Measurements from ENCODE around the gene METTL1.

Gene METTL1

DNA sequence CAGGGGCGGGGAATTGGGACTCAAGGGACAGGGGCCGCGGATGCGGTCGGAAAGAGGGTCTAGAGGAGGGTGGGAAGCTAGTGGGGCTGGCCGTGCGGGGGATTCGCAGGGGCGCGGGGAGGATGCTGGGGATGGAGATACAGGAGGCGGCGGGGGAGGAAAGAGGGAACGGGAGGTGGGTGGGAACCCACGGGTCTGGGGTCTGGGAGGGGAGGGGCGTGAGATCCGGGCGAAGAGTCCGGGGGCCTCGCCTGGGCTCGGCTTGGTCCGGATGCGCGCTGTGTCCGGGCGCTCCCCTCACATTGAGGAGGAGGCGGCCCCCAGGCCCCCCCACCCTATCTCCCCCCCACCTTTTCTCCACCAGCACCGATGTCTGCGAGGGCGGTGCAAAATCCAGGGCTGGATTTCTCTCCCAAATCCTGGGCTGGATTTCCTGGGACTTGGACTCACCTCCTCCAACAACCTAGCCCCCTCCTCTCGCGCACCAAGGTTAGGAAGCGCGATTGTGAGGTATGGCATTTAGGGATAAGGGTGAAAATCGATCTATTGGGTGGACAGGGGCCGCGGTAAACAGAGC, 33.2 kb downstream of the METTL1 start, which contains the start of gene AGAP2:
TSS of gene AGAP2 (minus strand) at position 82 of the 577 bp plus-strand sequence. CDS start 496 bp downstream, outside the sequence.
- in situ Hi-C loops (cut with MboI; ENCODE audit: low sequenced_read_pairs): no loop called here

GRCh38 chr12:57737467-57738460, 34.1 kb downstream of the METTL1 start:
- in situ Hi-C loops (cut with MboI; ENCODE audit: low sequenced_read_pairs): no loop called here

- in situ Hi-C loops (cut with MboI; ENCODE audit: low sequenced_read_pairs): no loop called here
These were observed 35.0 kb downstream of the METTL1 start for GRCh38 chr12:57736741-57737466.

DNA sequence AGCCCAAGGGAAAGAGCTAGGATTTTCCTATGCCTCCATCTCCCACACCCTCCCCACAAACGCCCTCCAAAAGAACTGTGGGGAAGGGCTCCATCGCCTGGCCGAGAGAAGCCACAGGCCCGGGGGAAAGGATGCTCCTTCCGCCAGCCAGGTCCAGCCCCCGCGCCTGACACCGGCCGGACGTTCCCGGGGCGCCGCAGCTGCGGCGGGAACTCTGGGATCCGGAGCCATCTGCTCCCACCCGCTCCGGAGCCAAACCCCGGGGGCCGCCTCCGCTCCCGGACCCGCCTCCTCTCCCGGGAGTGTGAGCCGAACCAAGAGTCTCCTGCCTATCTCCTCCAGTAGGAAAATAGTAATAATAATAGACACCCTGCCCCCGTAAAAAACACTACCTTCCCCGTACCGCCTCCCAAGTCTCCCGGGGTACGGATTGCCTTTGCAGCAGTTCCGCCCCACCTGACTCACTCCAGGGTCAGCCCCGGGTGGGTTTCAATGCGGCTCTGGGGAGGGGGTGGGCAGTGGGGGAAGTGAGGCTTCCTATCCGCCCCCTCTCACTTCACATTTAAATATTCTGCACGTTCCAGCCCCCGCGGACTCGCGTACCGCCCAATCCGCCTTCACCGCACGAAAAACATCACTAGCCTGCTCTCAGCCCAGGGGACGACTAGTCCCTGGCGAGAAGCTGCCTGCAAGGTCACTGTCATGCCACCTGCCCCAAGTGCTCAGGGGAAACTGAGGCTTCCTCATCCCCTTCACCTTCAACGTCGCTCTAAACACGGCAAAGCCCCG, 35.8 kb downstream of the METTL1 start:
- in situ Hi-C loops (cut with MboI; ENCODE audit: low sequenced_read_pairs): no loop called here

- in situ Hi-C loops (cut with MboI; ENCODE audit: low sequenced_read_pairs): no loop called here
These were observed 36.6 kb downstream of the METTL1 start for GRCh38 chr12:57735198-57735855.

- in situ Hi-C loops (cut with MboI; ENCODE audit: low sequenced_read_pairs): no loop called here
These were observed 37.3 kb downstream of the METTL1 start for GRCh38 chr12:57734591-57734990.

- in situ Hi-C loops (cut with MboI; ENCODE audit: low sequenced_read_pairs): no loop called here
These were observed 38.0 kb downstream of the METTL1 start for GRCh38 chr12:57733928-57734327.

GRCh38 chr12:57732726-57733593, 38.9 kb downstream of the METTL1 start:
- in situ Hi-C loops (cut with MboI; ENCODE audit: low sequenced_read_pairs): no loop called here

DNA sequence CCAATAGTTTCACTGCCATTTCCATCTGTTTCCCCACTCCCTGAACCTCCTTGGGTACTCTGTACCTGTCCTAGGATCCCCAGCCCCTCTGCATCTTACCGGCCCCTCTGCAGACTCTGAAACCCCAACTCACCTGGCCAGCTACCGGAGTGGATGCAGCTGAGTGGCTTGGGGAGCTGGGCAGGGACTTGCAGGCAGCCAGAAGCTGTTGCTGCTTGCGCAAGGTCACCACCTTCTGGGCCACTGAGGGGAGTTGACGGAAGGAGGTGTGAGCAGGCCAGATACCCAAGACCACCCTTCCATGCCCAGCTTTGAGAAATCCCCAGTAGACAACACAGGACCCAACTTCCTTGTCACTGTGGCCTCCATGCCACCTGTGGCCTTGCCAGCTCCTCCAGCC, 39.6 kb downstream of the METTL1 start:
- in situ Hi-C loops (cut with MboI; ENCODE audit: low sequenced_read_pairs): no loop called here

DNA sequence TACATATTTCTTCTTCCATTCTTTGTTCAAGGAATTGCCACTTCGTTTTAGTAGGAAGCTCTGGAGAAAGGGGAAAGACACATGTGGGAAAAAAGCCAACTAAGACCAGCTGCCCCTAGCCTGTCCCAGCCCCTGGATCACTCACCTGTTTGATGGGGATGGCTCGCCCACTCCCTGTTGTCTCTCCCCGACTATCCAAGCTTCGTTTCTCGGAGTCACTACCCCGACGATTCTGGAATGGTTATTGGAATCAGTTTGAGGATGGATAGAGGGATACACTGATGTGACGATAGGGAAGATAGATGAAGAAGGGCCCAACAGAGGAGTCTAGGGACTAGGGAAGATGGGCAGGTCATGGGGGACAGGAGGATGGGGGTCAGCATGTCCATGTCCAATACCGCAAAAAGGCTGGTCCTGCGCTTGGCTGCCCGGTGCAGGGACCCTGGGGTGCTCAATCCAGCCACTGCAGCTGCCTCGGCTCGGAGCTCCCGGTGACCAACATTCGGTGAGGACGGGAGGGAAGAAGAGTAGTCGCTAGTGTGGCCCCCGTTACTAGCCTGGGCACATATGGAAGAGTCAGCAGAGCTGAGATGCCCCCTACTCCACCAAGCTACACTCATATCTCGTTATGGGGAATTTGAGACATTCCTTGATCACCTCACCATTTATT, 40.4 kb downstream of the METTL1 start:
- in situ Hi-C loops (cut with MboI; ENCODE audit: low sequenced_read_pairs): no loop called here

- in situ Hi-C loops (cut with MboI; ENCODE audit: low sequenced_read_pairs): no loop called here
These were observed 41.4 kb downstream of the METTL1 start for GRCh38 chr12:57730336-57731067.

DNA sequence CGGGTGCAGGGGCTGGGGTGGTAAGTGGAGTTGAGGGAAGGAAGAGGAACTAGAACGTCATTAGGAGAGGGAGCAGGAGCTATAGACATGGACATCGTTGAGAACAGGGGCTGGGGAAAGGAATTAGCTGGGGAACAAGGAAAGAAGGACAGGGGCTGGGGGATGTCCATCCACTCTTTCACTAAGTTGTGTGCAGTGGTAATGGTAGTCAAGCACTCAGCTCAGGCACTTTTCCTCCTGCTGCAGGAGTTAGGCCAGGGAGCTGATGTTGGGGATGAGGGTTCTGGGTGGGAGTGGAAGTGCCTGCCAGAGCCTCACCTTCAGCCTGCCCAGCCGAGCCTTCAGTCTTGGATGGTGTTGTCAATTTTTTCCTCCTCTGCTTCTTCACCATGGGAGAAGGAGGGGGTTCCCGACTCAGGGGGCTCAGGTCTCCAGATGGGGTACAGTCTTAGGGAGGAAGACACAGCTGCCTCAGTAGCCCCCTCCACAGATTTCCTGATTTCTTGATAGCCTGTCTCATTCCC, 42.5 kb downstream of the METTL1 start:
- in situ Hi-C loops (cut with MboI; ENCODE audit: low sequenced_read_pairs): no loop called here

DNA sequence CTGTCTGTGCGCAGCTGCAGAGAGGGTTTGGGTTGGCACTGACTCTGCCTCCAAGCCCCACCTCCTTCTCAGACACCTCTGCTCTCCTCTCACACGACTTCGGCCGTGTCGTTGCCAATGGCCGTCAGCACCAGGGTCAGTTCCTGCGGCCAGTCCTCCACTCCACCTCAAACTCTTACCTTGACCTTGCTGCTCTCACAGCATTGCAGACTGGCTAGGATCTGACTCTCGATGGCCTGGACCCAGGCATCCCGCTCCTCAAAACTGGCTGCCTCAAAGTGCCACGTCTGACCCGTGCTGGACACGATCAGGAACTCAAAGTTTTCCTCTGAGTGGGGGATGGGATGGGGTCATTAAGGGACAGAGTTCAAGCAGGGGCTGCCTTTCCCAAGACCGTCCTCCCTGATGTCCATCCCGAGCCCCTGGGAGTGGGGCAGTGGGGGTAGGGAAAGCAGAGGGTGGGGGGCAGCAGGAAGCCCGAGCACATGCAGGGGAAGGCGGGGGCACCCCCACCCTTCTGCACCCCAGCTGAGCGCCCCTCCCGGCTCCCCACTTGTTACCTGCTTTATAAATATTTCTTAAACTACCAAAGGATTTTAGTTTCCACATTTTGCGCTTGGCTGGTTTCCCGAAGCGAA, 44.0 kb downstream of the METTL1 start:
- in situ Hi-C loops (cut with MboI; ENCODE audit: low sequenced_read_pairs): no loop called here

- in situ Hi-C loops (cut with MboI; ENCODE audit: low sequenced_read_pairs): no loop called here
These were observed 44.8 kb downstream of the METTL1 start for GRCh38 chr12:57726884-57727757.

DNA sequence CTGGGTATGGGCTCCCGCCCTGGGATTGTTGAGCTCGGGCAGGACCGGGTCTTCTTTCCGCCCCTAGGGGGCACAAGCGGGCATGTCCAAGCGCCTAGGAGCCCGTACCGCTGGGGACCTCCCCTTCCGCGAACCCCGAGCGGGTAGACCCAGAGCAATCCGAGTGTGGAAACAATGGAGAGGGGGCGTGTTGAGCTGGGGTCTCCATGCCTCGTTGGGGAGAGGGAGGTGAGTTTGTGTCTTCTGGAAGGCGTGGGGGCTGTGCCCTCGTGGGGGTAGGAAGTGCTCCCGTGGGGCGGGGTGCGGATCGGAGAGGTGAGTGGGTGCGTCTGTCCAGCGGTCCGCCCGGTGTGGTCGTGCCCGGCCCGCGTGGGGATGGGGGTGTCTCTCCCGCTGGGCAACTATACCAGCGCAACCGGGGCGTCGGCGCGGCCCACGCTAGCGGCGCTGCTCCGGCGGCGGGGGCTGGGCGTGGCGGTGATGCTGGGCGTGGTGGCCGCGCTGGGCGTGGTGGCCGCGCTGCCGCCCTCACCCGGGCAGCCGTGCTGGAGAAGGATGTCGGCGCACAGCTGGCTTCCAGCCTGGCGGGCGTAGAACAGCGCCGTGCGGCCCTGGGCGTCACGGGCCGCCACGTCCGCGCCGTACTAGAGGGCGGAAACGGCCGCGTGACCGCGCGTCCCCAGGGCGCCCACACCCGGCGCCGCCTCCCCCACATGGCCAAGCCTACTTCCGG, 45.6 kb downstream of the METTL1 start:
- in situ Hi-C loops (cut with MboI; ENCODE audit: low sequenced_read_pairs): no loop called here

- in situ Hi-C loops (cut with MboI; ENCODE audit: low sequenced_read_pairs): no loop called here
These were observed 46.1 kb downstream of the METTL1 start for GRCh38 chr12:57725851-57726150.

Data from HL-60/S4 treated with retinoic acid at 250 ng/mL for 4 days and 3 days (cell line).